B cell (primary cell): ENCODE measurements around the gene ICAM3.
A peak's percentile ranks its signal among the peaks of the same experiment; 100 is the strongest.

Experiments
- CTCF ChIP-seq: fragments of 200-600 bp; IDR thresholded peaks from one replicate; pipeline ENCODE4 v1.8.0; 2022; ENCODE audit warnings: antibody characterized with exemption, mild to moderate bottlenecking
- EZH2 ChIP-seq: IDR thresholded peaks from 2 replicates; pipeline ENCODE4 v1.6.1; 2012; ENCODE audit warnings: borderline replicate concordance, low read depth, mild to moderate bottlenecking, moderate library complexity, low read length; ENCODE audit not compliant: insufficient read depth, poor library complexity, severe bottlenecking

GRCh38 chr19:10292206-10292788 lies 47.1 kb downstream of the ICAM3 start:
- TF ChIP-seq CTCF (no peak), EZH2 (peak; percentile 24)
